Ishikawa (cell line): ENCODE measurements around the gene MMAB.

Experiments
- CEBPB ChIP-seq: IDR thresholded peaks from 2 replicates; pipeline ENCODE4 v1.6.1; 2012
- EGR1 ChIP-seq: IDR thresholded peaks from 2 replicates; pipeline ENCODE4 v1.6.1; 2012
- EP300 ChIP-seq: IDR thresholded peaks from 2 replicates; pipeline ENCODE4 v1.6.1; 2012; ENCODE audit warnings: borderline replicate concordance
- MAX ChIP-seq: IDR thresholded peaks from 2 replicates; pipeline ENCODE4 v1.6.1; 2012
- NFIC ChIP-seq: IDR thresholded peaks from 2 replicates; pipeline ENCODE4 v1.6.1; 2012
- RAD21 ChIP-seq: IDR thresholded peaks from 2 replicates; pipeline ENCODE4 v1.6.1; 2012; ENCODE audit warnings: low read depth
- USF1 ChIP-seq: IDR thresholded peaks from 2 replicates; pipeline ENCODE4 v1.6.1; 2012
- YY1 ChIP-seq: IDR thresholded peaks from 2 replicates; pipeline ENCODE4 v1.6.1; 2012; ENCODE audit warnings: low read depth

GRCh38 chr12:109581856-109582255, 8.6 kb upstream of the MMAB start:
- TF ChIP-seq EP300: no peak
- TF ChIP-seq RAD21: no peak
- TF ChIP-seq MAX: no peak
- TF ChIP-seq NFIC: no peak
- no peak for TF ChIP-seq EGR1
- no peak for TF ChIP-seq CEBPB
- peak; percentile 67 for TF ChIP-seq USF1
- TF ChIP-seq YY1: no peak
